ENCODE data around the gene IRF2BP1. TPM values are rescaled to one million over a fixed set of nuclear protein-coding genes. Genes with fewer than 3 reads are reported as not detected.

Gene IRF2BP1
- total RNA-seq, 2 donors from 2014 or later, result 13.5 to 16.4 TPM

DNA sequence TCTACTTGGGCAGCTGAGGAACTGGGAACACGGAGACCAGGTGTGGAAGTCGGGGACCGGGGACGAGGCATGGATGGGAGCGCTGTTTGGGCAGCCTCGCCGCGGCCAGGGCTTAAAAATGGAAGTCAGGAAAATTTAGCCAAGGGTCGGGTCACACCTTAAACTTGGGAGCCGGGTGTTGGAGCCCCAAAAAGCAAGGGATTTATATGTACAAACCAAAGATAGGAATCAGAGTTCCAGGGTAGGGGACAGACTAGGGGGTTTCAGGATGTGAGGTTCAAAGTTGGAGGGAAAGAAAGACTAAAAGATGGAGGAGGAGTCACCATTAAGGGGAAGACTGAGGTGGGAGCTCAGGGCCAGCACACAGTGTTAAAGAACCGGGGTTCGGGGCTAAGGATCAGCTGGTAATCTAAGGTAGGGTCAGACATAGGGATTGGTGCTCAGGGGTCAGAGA is 21.3 kb downstream of the IRF2BP1 start:
- no peak for ATAC-seq (replicated peaks)
- no peak overlapping the region for H3K27ac Mint-ChIP-seq
- H3K4me3 Mint-ChIP-seq, result peak overlapping the region; percentile 93
- H3K27me3 Mint-ChIP-seq, result peaks cover 4% of the 10 kb centered on the region
- peaks cover 11% of the 10 kb centered on the region for H3K4me1 Mint-ChIP-seq
- H3K9me3 Mint-ChIP-seq, result no peaks in the 10 kb centered on the region
- peaks cover 29% of the 10 kb centered on the region for H3K36me3 Mint-ChIP-seq (ENCODE audit: low read depth)

DNA sequence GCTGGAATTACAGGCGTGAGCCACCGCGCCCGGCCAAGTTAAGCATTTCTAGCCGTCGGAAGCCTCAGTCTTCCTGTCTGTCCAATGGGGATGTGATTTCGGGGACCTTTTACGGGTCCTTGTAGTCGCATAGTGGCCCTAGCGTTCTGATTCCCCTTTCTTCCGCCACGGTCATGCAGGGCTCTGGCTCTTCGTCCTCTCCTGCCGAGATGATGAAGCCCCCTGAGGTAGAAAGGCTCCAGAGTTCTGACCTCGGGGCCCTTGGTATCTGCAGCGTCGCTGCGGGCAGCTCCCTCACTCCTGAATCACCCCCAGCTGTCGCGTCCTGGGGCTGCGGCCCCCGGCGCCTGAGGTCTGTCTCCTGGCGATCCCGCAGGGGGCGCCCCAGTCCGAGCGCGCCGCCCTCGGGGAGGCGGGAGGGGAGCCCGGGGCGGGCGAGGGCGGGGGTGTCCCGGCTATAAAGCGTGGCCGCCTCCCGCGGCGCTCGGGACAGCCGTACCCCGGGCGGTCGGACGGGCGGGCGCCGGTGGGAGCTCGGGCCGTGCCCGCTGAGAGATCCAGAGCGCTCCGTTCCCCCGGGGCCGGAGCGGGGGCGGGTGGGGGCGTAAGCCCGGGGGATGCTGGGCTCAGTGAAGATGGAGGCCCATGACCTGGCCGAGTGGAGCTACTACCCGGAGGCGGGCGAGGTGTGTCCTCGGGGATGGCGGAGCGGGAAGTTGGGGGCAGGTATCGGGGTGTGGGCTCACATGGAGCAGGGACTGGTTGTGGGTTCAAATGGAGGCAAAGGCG is 21.9 kb downstream of the IRF2BP1 start, which contains the start of gene FOXA3:
Gene FOXA3 (plus strand): TSS at position 487 of the 789 bp plus-strand sequence. CDS start 131 bp downstream, at position 618.
- peaks cover 35% of the 10 kb centered on the region for H3K36me3 Mint-ChIP-seq (ENCODE audit: low read depth)
- peaks cover 11% of the 10 kb centered on the region for H3K4me1 Mint-ChIP-seq
- H3K27me3 Mint-ChIP-seq, result peaks cover 4% of the 10 kb centered on the region
- peak; percentile 56 for ATAC-seq (replicated peaks)
- no peaks in the 10 kb centered on the region for H3K9me3 Mint-ChIP-seq
- peak within 1 kb of the TSS; percentile 92 for H3K27ac Mint-ChIP-seq
- peak within 1 kb of the TSS; percentile 93 for H3K4me3 Mint-ChIP-seq

GRCh38 chr19:45863335-45863839 is 22.6 kb downstream of the IRF2BP1 start:
- peak overlapping the region; percentile 93 for H3K4me3 Mint-ChIP-seq
- peaks cover 12% of the 10 kb centered on the region for H3K4me1 Mint-ChIP-seq
- peak overlapping the region; percentile 92 for H3K27ac Mint-ChIP-seq
- H3K36me3 Mint-ChIP-seq (ENCODE audit: low read depth), result peaks cover 42% of the 10 kb centered on the region
- H3K9me3 Mint-ChIP-seq, result no peaks in the 10 kb centered on the region
- H3K27me3 Mint-ChIP-seq, result peaks cover 4% of the 10 kb centered on the region
- ATAC-seq (replicated peaks), result no peak

- peak; percentile 97 for ATAC-seq (replicated peaks)
- Mint-ChIP-seq H3K4me1 (peaks cover 16% of the 10 kb centered on the region), H3K27ac (peak within 1 kb of the TSS; percentile 92), H3K9me3 (no peaks in the 10 kb centered on the region), H3K27me3 (peaks cover 4% of the 10 kb centered on the region), H3K36me3 (ENCODE audit: low read depth) (peaks cover 48% of the 10 kb centered on the region), H3K4me3 (peak within 1 kb of the TSS; percentile 93)
These were observed 23.2 kb downstream of the IRF2BP1 start, which contains the start of gene SYMPK for GRCh38 chr19:45862564-45863334. Gene SYMPK (minus strand): TSS chr19:45863147. CDS start chr19:45854495, 8,652 bp downstream.

GRCh38 chr19:45862271-45862563 is 23.7 kb downstream of the IRF2BP1 start:
- H3K27ac Mint-ChIP-seq, result peak overlapping the region; percentile 92
- ATAC-seq (replicated peaks), result no peak
- peak overlapping the region; percentile 93 for H3K4me3 Mint-ChIP-seq
- peaks cover 4% of the 10 kb centered on the region for H3K27me3 Mint-ChIP-seq
- no peaks in the 10 kb centered on the region for H3K9me3 Mint-ChIP-seq
- H3K4me1 Mint-ChIP-seq, result peaks cover 16% of the 10 kb centered on the region
- H3K36me3 Mint-ChIP-seq (ENCODE audit: low read depth), result peaks cover 53% of the 10 kb centered on the region

DNA sequence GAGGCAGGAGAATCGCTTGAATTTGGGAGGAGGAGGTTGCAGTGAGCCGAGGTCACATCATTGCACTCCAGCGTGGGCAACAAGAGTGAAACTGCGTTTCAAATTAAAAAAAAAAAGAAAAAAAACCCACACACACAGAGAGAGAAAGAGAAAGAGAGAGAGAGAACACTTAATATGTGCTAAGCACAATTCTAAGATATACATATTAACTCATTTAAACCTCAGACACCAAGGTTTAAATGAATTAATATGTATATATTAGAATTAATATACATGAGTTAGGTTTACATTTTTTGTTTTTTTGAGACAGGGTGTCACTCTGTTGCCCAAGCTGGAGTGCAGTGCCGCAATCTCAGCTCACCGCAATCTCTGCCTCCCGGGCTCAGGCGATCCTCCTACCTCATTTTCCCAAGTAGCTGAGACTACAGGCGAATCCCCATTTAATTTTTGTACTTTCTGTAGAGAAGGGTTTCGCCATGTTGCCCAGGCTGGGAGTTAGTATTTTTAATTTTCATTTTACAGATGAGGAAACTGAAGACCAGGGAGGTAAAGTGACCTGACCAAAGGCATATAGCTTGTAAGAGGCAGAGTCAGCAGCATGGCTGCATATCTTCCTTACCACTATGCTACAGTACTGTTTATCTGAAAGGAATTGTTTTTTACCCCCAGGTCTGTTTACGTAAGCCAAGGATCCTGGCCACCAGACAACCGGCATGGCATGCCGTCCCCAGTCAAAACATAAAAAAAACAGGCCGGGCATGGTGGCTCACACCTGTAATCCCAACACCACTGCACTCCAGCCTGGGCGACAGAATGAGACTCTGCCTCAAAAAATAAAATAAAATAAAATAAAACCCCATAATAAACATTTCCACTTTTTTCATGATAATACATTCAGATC is 25.3 kb downstream of the IRF2BP1 start:
- Mint-ChIP-seq H3K4me3 (peak overlapping the region; percentile 93), H3K36me3 (ENCODE audit: low read depth) (peaks cover 66% of the 10 kb centered on the region), H3K4me1 (peaks cover 16% of the 10 kb centered on the region), H3K27me3 (peaks cover 2% of the 10 kb centered on the region), H3K27ac (no peak overlapping the region), H3K9me3 (no peaks in the 10 kb centered on the region)
- ATAC-seq (replicated peaks), result no peak

- peaks cover 96% of the 10 kb centered on the region for H3K36me3 Mint-ChIP-seq (ENCODE audit: low read depth)
- H3K9me3 Mint-ChIP-seq, result no peaks in the 10 kb centered on the region
- H3K27ac Mint-ChIP-seq, result no peak overlapping the region
- no peaks in the 10 kb centered on the region for H3K27me3 Mint-ChIP-seq
- H3K4me3 Mint-ChIP-seq, result no peak overlapping the region
- peaks cover 10% of the 10 kb centered on the region for H3K4me1 Mint-ChIP-seq
- ATAC-seq (replicated peaks), result no peak
These were observed 31.7 kb downstream of the IRF2BP1 start for GRCh38 chr19:45854167-45854778.

DNA sequence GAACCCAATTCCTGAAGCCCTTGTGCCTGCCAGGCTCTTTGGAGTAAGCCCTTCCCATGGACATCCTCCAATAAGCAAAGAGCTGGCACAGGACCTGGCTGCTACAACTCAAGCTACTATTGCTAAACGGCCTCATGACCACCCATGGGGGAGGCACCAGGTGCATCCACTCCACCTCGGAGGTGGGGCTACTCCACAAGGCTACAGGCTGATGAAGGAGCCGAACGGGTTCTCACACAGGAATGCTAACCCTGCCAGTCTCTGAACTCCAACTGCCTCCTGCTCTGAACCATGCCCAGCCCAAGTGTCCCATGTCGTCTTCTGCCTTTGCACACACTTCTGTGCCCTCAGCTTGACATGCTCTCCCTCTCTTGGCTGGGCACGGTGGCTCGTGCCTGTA is 33.0 kb downstream of the IRF2BP1 start:
- H3K4me1 Mint-ChIP-seq, result peaks cover 6% of the 10 kb centered on the region
- no peaks in the 10 kb centered on the region for H3K9me3 Mint-ChIP-seq
- ATAC-seq (replicated peaks), result no peak
- H3K27ac Mint-ChIP-seq, result no peak overlapping the region
- no peak overlapping the region for H3K4me3 Mint-ChIP-seq
- no peaks in the 10 kb centered on the region for H3K27me3 Mint-ChIP-seq
- peaks cover 96% of the 10 kb centered on the region for H3K36me3 Mint-ChIP-seq (ENCODE audit: low read depth)

GRCh38 chr19:45852145-45852750 is 33.7 kb downstream of the IRF2BP1 start:
- H3K36me3 Mint-ChIP-seq (ENCODE audit: low read depth), result peaks cover 96% of the 10 kb centered on the region

GRCh38 chr19:45848922-45849321 is 37.0 kb downstream of the IRF2BP1 start:
- no peak for ATAC-seq (replicated peaks)
- Mint-ChIP-seq H3K27me3 (no peaks in the 10 kb centered on the region), H3K9me3 (no peaks in the 10 kb centered on the region), H3K4me1 (peaks cover 6% of the 10 kb centered on the region), H3K4me3 (no peak overlapping the region), H3K36me3 (ENCODE audit: low read depth) (peaks cover 99% of the 10 kb centered on the region), H3K27ac (no peak overlapping the region)

More at GRCh38 chr19:45852145-45852750, 33.7 kb downstream of the IRF2BP1 start:
- no peak overlapping the region for H3K27ac Mint-ChIP-seq
- H3K9me3 Mint-ChIP-seq, result no peaks in the 10 kb centered on the region
- H3K4me1 Mint-ChIP-seq, result peaks cover 6% of the 10 kb centered on the region
- ATAC-seq (replicated peaks), result no peak
- H3K27me3 Mint-ChIP-seq, result no peaks in the 10 kb centered on the region
- no peak overlapping the region for H3K4me3 Mint-ChIP-seq

GRCh38 chr19:45847663-45848062 is 38.3 kb downstream of the IRF2BP1 start:
- Mint-ChIP-seq H3K27me3 (no peaks in the 10 kb centered on the region), H3K4me3 (no peak overlapping the region), H3K36me3 (ENCODE audit: low read depth) (peaks cover 99% of the 10 kb centered on the region), H3K27ac (no peak overlapping the region), H3K4me1 (peaks cover 6% of the 10 kb centered on the region), H3K9me3 (no peaks in the 10 kb centered on the region)
- ATAC-seq (replicated peaks), result no peak

DNA sequence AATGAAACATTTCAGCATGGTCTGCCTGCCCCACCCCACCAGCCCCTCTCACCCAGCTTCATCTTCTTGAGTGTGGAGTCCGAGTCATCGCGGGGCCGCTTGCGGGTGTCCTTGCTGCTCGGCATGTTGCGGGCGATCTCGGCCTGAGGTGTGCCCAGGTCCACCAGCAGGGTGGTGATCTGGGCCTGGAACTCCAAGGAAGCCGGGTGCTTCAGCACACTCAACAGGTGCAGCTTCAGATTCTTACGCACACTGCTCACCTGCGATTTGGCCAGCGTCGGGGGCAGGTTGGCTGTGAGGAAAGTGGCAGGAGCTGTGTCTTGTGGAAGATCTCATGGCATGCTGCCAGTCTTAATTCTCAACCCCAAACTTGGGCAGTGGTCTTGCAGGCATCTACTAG is 43.7 kb downstream of the IRF2BP1 start:
- Mint-ChIP-seq H3K4me3 (no peak overlapping the region), H3K27me3 (no peaks in the 10 kb centered on the region), H3K27ac (no peak overlapping the region), H3K9me3 (no peaks in the 10 kb centered on the region), H3K4me1 (no peaks in the 10 kb centered on the region), H3K36me3 (ENCODE audit: low read depth) (peaks cover 99% of the 10 kb centered on the region)
- ATAC-seq (replicated peaks), result no peak

DNA sequence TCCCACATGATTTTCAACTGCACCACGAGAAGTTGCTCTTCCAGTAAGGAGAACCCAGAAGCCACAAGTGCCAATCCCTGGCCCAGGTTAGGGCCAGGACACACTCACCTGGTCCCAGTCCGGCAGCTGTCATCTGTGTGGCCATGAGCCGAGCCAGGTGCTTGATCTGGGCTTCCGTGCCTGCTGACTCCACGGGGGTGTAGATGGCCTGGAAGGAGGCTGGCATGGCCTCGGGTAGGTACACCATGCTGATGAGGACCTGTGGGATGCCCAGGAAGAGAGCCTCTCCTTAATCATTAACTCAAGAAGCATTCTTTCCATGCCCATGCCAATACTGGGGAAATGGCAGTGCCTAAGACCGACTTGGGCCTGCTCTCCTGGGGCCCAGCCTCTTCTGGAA is 51.0 kb downstream of the IRF2BP1 start:
- Mint-ChIP-seq H3K9me3 (no peaks in the 10 kb centered on the region), H3K27ac (no peak overlapping the region), H3K36me3 (ENCODE audit: low read depth) (peaks cover 100% of the 10 kb centered on the region), H3K4me1 (no peaks in the 10 kb centered on the region), H3K27me3 (no peaks in the 10 kb centered on the region), H3K4me3 (no peak overlapping the region)
- ATAC-seq (replicated peaks), result no peak

All from activated T-helper 17 cell treated with anti-CD3 and anti-CD28 coated beads, Interleukin-2, amount 50 U/mL, for 72 hours (primary cell).